Hepatocyte (in vitro differentiated cells): ENCODE measurements around the gene CDC14B. TPM values are rescaled to one million over a fixed set of nuclear protein-coding genes. Genes with fewer than 3 reads are reported as not detected.
A peak's percentile ranks its signal among the peaks of the same experiment; 100 is the strongest.

Experiments used
- DNase-seq: peaks from one replicate; pipeline ENCODE4 v3.0.0-alpha.2; 2016; ENCODE audit warnings: low spot score
- H2AFZ ChIP-seq: fragments of 200-600 bp; sonication (generic); 2 replicates; pipeline ENCODE4 v1.6.0; 2016; ENCODE audit warnings: antibody characterized with exemption, mild to moderate bottlenecking
- H3K27ac ChIP-seq: fragments of 200-600 bp; sonication (generic); 2 replicates; pipeline ENCODE4 v1.5.1; 2016; ENCODE audit warnings: mild to moderate bottlenecking
- H3K27me3 ChIP-seq: fragments of 200-600 bp; sonication (generic); 2 replicates; pipeline ENCODE4 v1.6.1; 2016
- H3K36me3 ChIP-seq: fragments of 200-600 bp; sonication (generic); replicated peaks from 2 replicates; pipeline ENCODE4 v1.5.1; 2016; ENCODE audit warnings: low read depth; ENCODE audit not compliant: insufficient read depth
- H3K4me1 ChIP-seq: fragments of 200-600 bp; sonication (generic); 2 replicates; pipeline ENCODE4 v1.5.1; 2016; ENCODE audit warnings: mild to moderate bottlenecking, moderate library complexity; ENCODE audit not compliant: insufficient read depth
- H3K4me2 ChIP-seq: fragments of 200-600 bp; sonication (generic); 2 replicates; pipeline ENCODE4 v1.6.0; 2016
- H3K4me3 ChIP-seq: fragments of 200-600 bp; sonication (generic); 2 replicates; pipeline ENCODE4 v1.5.1; 2016; ENCODE audit warnings: mild to moderate bottlenecking
- H3K79me2 ChIP-seq: fragments of 200-600 bp; sonication (generic); 2 replicates; pipeline ENCODE4 v1.6.0; 2017; ENCODE audit warnings: mild to moderate bottlenecking
- H3K9me2 ChIP-seq: fragments of 200-600 bp; sonication (generic); replicated peaks from 2 replicates; pipeline ENCODE4 v1.6.0; 2017; ENCODE audit warnings: mild to moderate bottlenecking; ENCODE audit not compliant: insufficient read depth
- H3K9me3 ChIP-seq: fragments of 200-600 bp; sonication (generic); 2 replicates; pipeline ENCODE4 v1.5.1; 2016; ENCODE audit warnings: low read depth, mild to moderate bottlenecking
- H4K20me1 ChIP-seq: fragments of 200-600 bp; sonication (generic); 2 replicates; pipeline ENCODE4 v1.6.0; 2016; ENCODE audit warnings: mild to moderate bottlenecking; ENCODE audit not compliant: insufficient read depth, poor library complexity, severe bottlenecking
- EZH2 ChIP-seq: fragments of 200-600 bp; sonication (generic); IDR thresholded peaks from 2 replicates; pipeline ENCODE4 v1.6.1; 2016; ENCODE audit warnings: antibody characterized with exemption, mild to moderate bottlenecking, borderline replicate concordance
- EZH2phosphoT487 ChIP-seq: fragments of 200-600 bp; sonication (generic); IDR thresholded peaks from one replicate; pipeline ENCODE4 v1.6.1; 2018; ENCODE audit warnings: antibody characterized with exemption, mild to moderate bottlenecking, low read depth, moderate library complexity; ENCODE audit not compliant: unreplicated experiment, severe bottlenecking
- whole genome bisulfite sequencing: methylation state at CpG from one replicate; pipeline ENCODE4 v1.1.6; 2016; ENCODE audit warnings: low lambda C conversion rate; ENCODE audit errors: missing lambda C conversion rate; 5-methylcytosine and 5-hydroxymethylcytosine counted together
- polyA plus RNA-seq: library from polyadenylated mRNA; unstranded; fragments of >200 nt; fragmentation: Nextera tagmentation; extraction: Ambion mirVana; gene quantifications from 2 replicates; pipeline ENCODE4 v1.2.1, GENCODE V29; 2016
- total RNA-seq: library from RNA; depleted of rRNA; stranded (reverse); fragments of >200 nt; gene quantifications from 2 replicates; pipeline ENCODE4 v1.2.3, GENCODE V29; 2014
- TF ChIP-seq, protein P1 (sequence below): fragments of 200-600 bp; sonication (generic); IDR thresholded peaks from 2 replicates; pipeline ENCODE4 v1.5.1; 2016; ENCODE audit warnings: antibody characterized with exemption, mild to moderate bottlenecking; ENCODE audit not compliant: poor library complexity

Gene CDC14B
- total and polyA plus RNA-seq, 2 experiments from 2014 or later, result 15.1 to 33.4 TPM

GRCh38 chr9:96604004-96604319 lies 15.7 kb downstream of the CDC14B start:
- Histone ChIP-seq H4K20me1 (no peaks in the 10 kb centered on the region), H3K4me1 (no peaks in the 10 kb centered on the region), H3K36me3 (no peaks in the 10 kb centered on the region), H2AFZ (no peak overlapping the region), H3K9me2 (no peaks in the 10 kb centered on the region), H3K79me2 (peaks cover 57% of the 10 kb centered on the region), H3K4me3 (no peak overlapping the region), H3K27me3 (no peaks in the 10 kb centered on the region), H3K27ac (no peak overlapping the region), H3K4me2 (no peak overlapping the region), H3K9me3 (no peaks in the 10 kb centered on the region)
- DNase-seq, result no peak
- 82% methylated on average over 3 of the region's 3 CpGs for WGBS
- TF ChIP-seq EZH2phosphoT487 (no peak), EZH2 (no peak)
- TF ChIP-seq, protein P1, sequence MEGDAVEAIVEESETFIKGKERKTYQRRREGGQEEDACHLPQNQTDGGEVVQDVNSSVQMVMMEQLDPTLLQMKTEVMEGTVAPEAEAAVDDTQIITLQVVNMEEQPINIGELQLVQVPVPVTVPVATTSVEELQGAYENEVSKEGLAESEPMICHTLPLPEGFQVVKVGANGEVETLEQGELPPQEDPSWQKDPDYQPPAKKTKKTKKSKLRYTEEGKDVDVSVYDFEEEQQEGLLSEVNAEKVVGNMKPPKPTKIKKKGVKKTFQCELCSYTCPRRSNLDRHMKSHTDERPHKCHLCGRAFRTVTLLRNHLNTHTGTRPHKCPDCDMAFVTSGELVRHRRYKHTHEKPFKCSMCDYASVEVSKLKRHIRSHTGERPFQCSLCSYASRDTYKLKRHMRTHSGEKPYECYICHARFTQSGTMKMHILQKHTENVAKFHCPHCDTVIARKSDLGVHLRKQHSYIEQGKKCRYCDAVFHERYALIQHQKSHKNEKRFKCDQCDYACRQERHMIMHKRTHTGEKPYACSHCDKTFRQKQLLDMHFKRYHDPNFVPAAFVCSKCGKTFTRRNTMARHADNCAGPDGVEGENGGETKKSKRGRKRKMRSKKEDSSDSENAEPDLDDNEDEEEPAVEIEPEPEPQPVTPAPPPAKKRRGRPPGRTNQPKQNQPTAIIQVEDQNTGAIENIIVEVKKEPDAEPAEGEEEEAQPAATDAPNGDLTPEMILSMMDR, result no peak

DNA sequence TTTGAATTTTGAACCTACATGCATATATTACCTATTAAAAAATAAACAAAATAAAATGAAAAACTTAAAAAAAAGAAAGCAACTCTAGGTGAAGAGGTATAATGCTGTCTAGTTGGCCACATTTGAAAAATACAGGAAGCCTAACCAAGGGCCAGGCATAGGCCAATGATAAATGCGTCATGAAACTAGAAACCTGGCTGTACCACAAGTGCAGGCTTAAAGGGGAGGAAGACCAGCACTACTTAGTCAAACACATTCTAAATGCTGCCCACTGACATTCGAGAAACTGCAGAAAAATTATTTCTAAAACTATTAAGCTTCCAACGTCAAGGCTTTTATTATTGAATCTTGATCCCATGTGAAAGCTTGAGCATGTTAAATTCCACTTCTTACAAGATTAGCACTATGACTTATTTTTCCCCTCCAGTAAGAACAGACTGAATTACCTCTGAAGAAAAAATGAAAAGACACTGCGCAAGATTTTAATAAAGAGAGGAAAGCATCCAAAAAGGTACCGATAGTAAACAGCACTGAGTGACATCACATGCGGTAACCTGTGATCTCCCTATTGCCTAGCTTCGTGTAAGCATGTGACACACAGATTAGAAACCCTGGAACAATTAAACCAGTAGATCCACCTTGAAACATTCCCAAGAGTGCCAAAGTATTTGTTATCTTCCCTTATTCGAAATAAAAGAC lies 16.2 kb downstream of the CDC14B start:
- TF ChIP-seq, protein P1, result no peak
- TF ChIP-seq EZH2, result no peak
- no peak for TF ChIP-seq EZH2phosphoT487
- no peak overlapping the region for H2AFZ ChIP-seq
- no peak overlapping the region for H3K4me3 ChIP-seq
- 77% methylated on average over 8 of the region's 8 CpGs for WGBS
- H3K36me3 ChIP-seq, result no peaks in the 10 kb centered on the region
- H3K27ac ChIP-seq, result peak overlapping the region; percentile 28
- H3K79me2 ChIP-seq, result peaks cover 60% of the 10 kb centered on the region
- H3K9me3 ChIP-seq, result no peaks in the 10 kb centered on the region
- no peaks in the 10 kb centered on the region for H3K27me3 ChIP-seq
- no peak overlapping the region for H3K4me2 ChIP-seq
- no peaks in the 10 kb centered on the region for H3K9me2 ChIP-seq
- H4K20me1 ChIP-seq, result no peaks in the 10 kb centered on the region
- no peak for DNase-seq
- no peaks in the 10 kb centered on the region for H3K4me1 ChIP-seq

GRCh38 chr9:96599298-96599697 lies 20.3 kb downstream of the CDC14B start:
- no peaks in the 10 kb centered on the region for H3K9me3 ChIP-seq
- H3K4me3 ChIP-seq, result no peak overlapping the region
- no peak overlapping the region for H3K27ac ChIP-seq
- H3K9me2 ChIP-seq, result no peaks in the 10 kb centered on the region
- peaks cover 70% of the 10 kb centered on the region for H3K79me2 ChIP-seq
- DNase-seq, result no peak
- no peak overlapping the region for H3K4me2 ChIP-seq
- 94% methylated on average over 5 of the region's 5 CpGs for WGBS
- TF ChIP-seq, protein P1, result no peak
- TF ChIP-seq EZH2phosphoT487 (no peak), EZH2 (no peak)
- no peaks in the 10 kb centered on the region for H3K36me3 ChIP-seq
- no peaks in the 10 kb centered on the region for H4K20me1 ChIP-seq
- no peaks in the 10 kb centered on the region for H3K4me1 ChIP-seq
- no peaks in the 10 kb centered on the region for H3K27me3 ChIP-seq
- H2AFZ ChIP-seq, result no peak overlapping the region

DNA sequence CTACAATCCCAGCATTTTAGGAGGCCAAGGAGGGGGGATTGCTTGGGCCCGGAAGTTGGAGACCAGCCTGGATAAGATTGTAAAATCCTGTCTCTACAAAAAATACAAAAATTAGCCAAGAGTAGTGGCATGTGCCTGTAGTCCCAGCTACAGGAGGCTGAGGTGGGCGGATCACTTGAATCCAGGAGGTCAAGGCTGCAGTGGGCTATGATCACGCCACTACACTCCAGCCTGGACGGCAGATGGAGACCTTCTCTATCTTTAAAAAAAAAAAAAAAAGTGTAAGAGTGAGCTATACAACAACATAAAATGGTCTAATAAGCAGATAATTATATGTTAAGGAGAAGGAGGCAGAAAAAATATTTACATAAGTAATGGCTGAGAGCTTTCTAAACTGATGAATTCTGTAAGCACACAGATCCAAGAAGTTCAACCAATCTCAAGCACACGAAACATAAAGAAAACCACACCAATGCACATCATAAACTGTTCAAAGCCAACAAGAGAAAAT lies 23.0 kb downstream of the CDC14B start:
- 88% methylated on average over 5 of the region's 5 CpGs for WGBS
- no peak for DNase-seq
- no peak overlapping the region for H3K4me2 ChIP-seq
- H3K9me3 ChIP-seq, result no peaks in the 10 kb centered on the region
- no peaks in the 10 kb centered on the region for H4K20me1 ChIP-seq
- TF ChIP-seq EZH2phosphoT487 (no peak), EZH2 (no peak)
- TF ChIP-seq, protein P1, result no peak
- H2AFZ ChIP-seq, result no peak overlapping the region
- no peak overlapping the region for H3K4me3 ChIP-seq
- peaks cover 79% of the 10 kb centered on the region for H3K79me2 ChIP-seq
- H3K27ac ChIP-seq, result no peak overlapping the region
- H3K4me1 ChIP-seq, result no peaks in the 10 kb centered on the region
- no peaks in the 10 kb centered on the region for H3K9me2 ChIP-seq
- no peaks in the 10 kb centered on the region for H3K36me3 ChIP-seq
- no peaks in the 10 kb centered on the region for H3K27me3 ChIP-seq
